Naive thymus-derived CD4-positive, alpha-beta T cell (primary cell): ENCODE measurements around the gene CGB1. TPM values are rescaled to one million over a fixed set of nuclear protein-coding genes. Genes with fewer than 3 reads are reported as not detected.
A peak's percentile ranks its signal among the peaks of the same experiment; 100 is the strongest.
"Not testable (repeated sequence)": the region's sequence is repeated elsewhere in the genome, so short reads cannot be mapped to it uniquely, and the experiment has no call there.

Source experiments
- ATAC-seq: fragments of 150-1000 bp; cut with Tn5 transposase; 2 replicates; pipeline ENCODE4 v1.10.0; 2021; ENCODE audit warnings: mild to moderate bottlenecking, moderate library complexity
- CTCF ChIA-PET: fragments of 350-600 bp; sonication (Branson Sonifier 250); formaldehyde crosslinking; loops from one replicate; lab custom pipeline; 2021; ENCODE audit warnings: antibody characterized with exemption; lab: Charles Lee
- POLR2A ChIA-PET: fragments of 350-600 bp; sonication (Branson Sonifier 250); formaldehyde crosslinking; loops from one replicate; lab custom pipeline; 2021; ENCODE audit warnings: antibody characterized with exemption, inconsistent platforms; lab: Charles Lee
- DNase-seq, 9 donors: peaks; one replicate each; pipeline versions ENCODE4 v3.0.0 to v3.0.0-alpha.2; 2020 to 2022; ENCODE audit warnings: mixed read lengths in 1 of 9
- H3K27ac ChIP-seq: one replicate; pipeline ENCODE4 v1.7.0; 2013; ENCODE audit warnings: mild to moderate bottlenecking, low read depth, low read length, moderate library complexity
- H3K27me3 ChIP-seq, 2 donors: one replicate each; pipeline ENCODE4 v1.7.0; 2013; ENCODE audit warnings: low read length in 2 of 2, mild to moderate bottlenecking in 2 of 2, moderate library complexity in 2 of 2; ENCODE audit not compliant: control insufficient read depth in 2 of 2, insufficient read depth in 2 of 2
- H3K36me3 ChIP-seq, 3 experiments: 1 replicate in 2 of 3; 2 replicates in 1 of 3; pipeline ENCODE4 v1.7.0; 2013; ENCODE audit warnings: low read length in 3 of 3, mild to moderate bottlenecking in 3 of 3, moderate library complexity in 1 of 3; ENCODE audit not compliant: insufficient read depth in 3 of 3, control insufficient read depth in 2 of 3
- H3K4me1 ChIP-seq, 2 donors: one replicate each; pipeline ENCODE4 v1.7.0; 2013; ENCODE audit warnings: low read length in 2 of 2, mild to moderate bottlenecking in 2 of 2, moderate library complexity in 1 of 2; ENCODE audit not compliant: control insufficient read depth in 2 of 2, insufficient read depth in 2 of 2
- H3K4me3 ChIP-seq: 2 replicates; pipeline ENCODE4 v1.7.0; 2013; ENCODE audit warnings: mild to moderate bottlenecking, low read length
- H3K9me3 ChIP-seq, 3 experiments: 1 replicate in 2 of 3; 2 replicates in 1 of 3; pipeline ENCODE4 v1.7.0; 2013; ENCODE audit warnings: low read length in 3 of 3; ENCODE audit not compliant: control insufficient read depth in 2 of 3
- H3K27ac Mint-ChIP-seq, 9 donors: one replicate each; pipeline ENCODE4 v1.8.0; 2020 to 2022; ENCODE audit warnings: mixed read lengths in 9 of 9, mild to moderate bottlenecking in 8 of 9, moderate library complexity in 5 of 9, inconsistent platforms in 2 of 9
- H3K27me3 Mint-ChIP-seq, 5 donors: one replicate each; pipeline ENCODE4 v1.8.0; 2021 to 2022; ENCODE audit warnings: mixed read lengths in 5 of 5, mild to moderate bottlenecking in 1 of 5
- H3K36me3 Mint-ChIP-seq, 5 donors: one replicate each; pipeline ENCODE4 v1.8.0; 2020 to 2022; ENCODE audit warnings: mixed read lengths in 5 of 5, mild to moderate bottlenecking in 3 of 5, inconsistent platforms in 1 of 5
- H3K4me1 Mint-ChIP-seq, 7 donors: one replicate each; pipeline ENCODE4 v1.8.0; 2020 to 2022; ENCODE audit warnings: mixed read lengths in 7 of 7, mild to moderate bottlenecking in 3 of 7, inconsistent platforms in 1 of 7
- H3K4me3 Mint-ChIP-seq, 10 donors: one replicate each; pipeline ENCODE4 v1.8.0; 2020 to 2022; ENCODE audit warnings: mild to moderate bottlenecking in 10 of 10, mixed read lengths in 10 of 10, moderate library complexity in 6 of 10, inconsistent platforms in 2 of 10
- H3K9me3 Mint-ChIP-seq, 11 donors: one replicate each; pipeline ENCODE4 v1.8.0; 2020 to 2022; ENCODE audit warnings: mixed read lengths in 11 of 11, mild to moderate bottlenecking in 4 of 11, inconsistent platforms in 1 of 11, moderate library complexity in 1 of 11
- intact Hi-C, 2 donors: fragments of 100-400 bp; cut with micrococcal nuclease; formaldehyde crosslinking; loops; one replicate each; pipeline ENCODE4 v1.15.1; 2023
- polyA plus RNA-seq, 2 donors: library from polyadenylated mRNA; unstranded; fragments of 300-500 nt; fragmentation: Illumina TruSeq; gene quantifications; one replicate each; pipeline ENCODE4 v1.2.3, GENCODE V29; 2021
- total RNA-seq, 6 experiments: library from RNA in 5 of 6; stranded (reverse) in 5 of 6; gene quantifications; 1 replicate in 5 of 6; 2 replicates in 1 of 6; pipeline ENCODE4 v1.2.3 and lab custom pipeline; 2021 to 2026

CGB1 gene
- total and polyA plus RNA-seq, 7 experiments from 2014 or later, result not detected

DNA sequence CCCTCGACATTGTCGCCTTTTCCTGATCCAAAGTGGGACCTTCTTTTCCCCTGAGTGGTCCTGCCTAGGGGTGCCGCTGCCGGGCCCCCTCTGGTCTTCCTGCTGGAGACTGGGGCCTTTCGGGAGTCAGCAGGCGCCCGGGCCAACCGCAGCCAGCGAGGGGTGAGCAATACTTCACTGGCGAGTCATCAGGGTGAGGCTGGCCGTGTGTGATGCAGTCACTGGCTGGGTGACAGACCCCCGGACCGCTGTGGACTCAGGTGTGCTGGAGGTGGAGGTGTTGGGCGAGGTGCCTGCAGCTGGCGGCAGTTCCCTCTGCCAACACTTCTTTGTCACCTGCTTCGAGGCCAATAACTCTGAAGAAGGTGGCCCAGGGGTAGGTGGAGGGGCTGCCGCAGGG, 5.5 kb upstream of the CGB1 start:
- ChIA-PET CTCF (no interaction called here), POLR2A (no interaction called here)
- no peaks in the 10 kb centered on the region for H3K9me3 Mint-ChIP-seq
- no peak for ATAC-seq
- no peak overlapping the region for H3K27ac Mint-ChIP-seq
- no peaks in the 10 kb centered on the region for H3K9me3 ChIP-seq
- H3K36me3 Mint-ChIP-seq, result no peaks in the 10 kb centered on the region
- no peaks in the 10 kb centered on the region for H3K4me1 ChIP-seq
- no peak overlapping the region for H3K27ac ChIP-seq
- H3K27me3 Mint-ChIP-seq, result no peaks in the 10 kb centered on the region
- H3K27me3 ChIP-seq, result no peaks in the 10 kb centered on the region
- no peak overlapping the region for H3K4me3 ChIP-seq
- no peaks in the 10 kb centered on the region for H3K36me3 ChIP-seq
- no peak for DNase-seq
- H3K4me3 Mint-ChIP-seq, result no peak overlapping the region
- no peaks in the 10 kb centered on the region for H3K4me1 Mint-ChIP-seq
- intact Hi-C loops, result no loop called here

DNA sequence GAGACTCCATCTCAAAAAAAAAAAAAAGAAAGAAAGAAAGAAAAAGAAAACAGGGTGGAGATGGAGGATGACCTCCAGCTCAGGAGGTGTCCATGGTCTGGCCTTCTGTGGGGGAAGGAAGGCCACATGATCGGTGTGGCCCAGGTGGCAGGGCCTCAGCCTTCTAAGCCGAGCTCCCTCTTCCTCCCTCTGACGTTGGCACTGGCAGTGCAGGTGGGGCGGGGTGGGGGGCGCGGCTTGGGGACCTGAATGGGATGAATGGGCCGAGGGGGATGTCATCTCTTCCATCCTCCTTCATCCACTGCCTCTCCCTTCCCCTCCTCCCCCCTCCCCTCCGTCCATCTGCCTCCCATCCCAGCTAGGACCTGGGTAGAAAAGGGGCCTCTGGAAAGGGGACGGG, 3.0 kb upstream of the CGB1 start:
- H3K9me3 ChIP-seq, H3K4me3 ChIP-seq, intact Hi-C loops, ATAC-seq, H3K27me3 ChIP-seq, H3K4me3 Mint-ChIP-seq, DNase-seq, H3K4me1 Mint-ChIP-seq, CTCF ChIA-PET, H3K9me3 Mint-ChIP-seq, H3K36me3 Mint-ChIP-seq, H3K27me3 Mint-ChIP-seq, H3K36me3 ChIP-seq, H3K27ac Mint-ChIP-seq, H3K4me1 ChIP-seq, H3K27ac ChIP-seq, POLR2A ChIA-PET: not testable (repeated sequence)

DNA sequence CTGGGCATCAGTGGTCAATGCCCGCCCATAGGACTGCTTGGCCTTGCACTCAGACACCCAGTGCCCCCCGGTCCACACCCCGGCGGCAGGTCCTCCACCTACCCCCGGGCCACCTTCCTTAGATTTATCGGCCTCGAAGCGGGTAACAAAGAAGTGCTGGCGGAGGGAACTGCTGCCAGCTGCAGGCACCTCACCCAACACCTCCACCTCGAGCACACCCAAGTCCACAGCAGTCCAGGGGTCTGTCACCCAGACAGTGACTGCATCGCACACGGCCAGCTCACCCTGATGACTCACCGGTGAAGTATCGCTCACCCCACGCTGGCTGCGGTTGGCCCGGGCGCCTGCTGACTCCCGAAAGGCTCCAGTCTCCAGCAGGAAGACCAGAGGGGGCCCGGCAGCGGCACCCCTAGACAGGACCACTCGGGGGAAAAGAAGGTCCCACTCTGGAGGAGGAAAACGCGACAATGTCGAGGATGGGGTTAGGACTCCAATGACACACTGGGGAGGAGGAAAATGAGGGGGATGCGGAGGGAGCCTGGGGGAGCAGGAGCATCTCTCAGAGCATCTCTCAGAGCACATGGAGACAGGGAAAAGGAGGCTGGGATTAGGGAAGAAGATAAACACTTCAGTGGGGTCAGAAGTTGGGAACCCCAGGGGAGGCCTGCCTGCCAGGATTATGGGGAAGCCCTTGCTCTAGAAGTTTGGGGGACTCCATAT, 2.0 kb upstream of the CGB1 start:
- H3K27ac ChIP-seq, H3K4me3 ChIP-seq, H3K36me3 ChIP-seq, H3K27me3 ChIP-seq, H3K4me3 Mint-ChIP-seq, H3K27ac Mint-ChIP-seq, H3K4me1 Mint-ChIP-seq, H3K27me3 Mint-ChIP-seq, H3K9me3 ChIP-seq, CTCF ChIA-PET, intact Hi-C loops, H3K36me3 Mint-ChIP-seq, H3K4me1 ChIP-seq, ATAC-seq, DNase-seq, H3K9me3 Mint-ChIP-seq, POLR2A ChIA-PET: not testable (repeated sequence)

DNA sequence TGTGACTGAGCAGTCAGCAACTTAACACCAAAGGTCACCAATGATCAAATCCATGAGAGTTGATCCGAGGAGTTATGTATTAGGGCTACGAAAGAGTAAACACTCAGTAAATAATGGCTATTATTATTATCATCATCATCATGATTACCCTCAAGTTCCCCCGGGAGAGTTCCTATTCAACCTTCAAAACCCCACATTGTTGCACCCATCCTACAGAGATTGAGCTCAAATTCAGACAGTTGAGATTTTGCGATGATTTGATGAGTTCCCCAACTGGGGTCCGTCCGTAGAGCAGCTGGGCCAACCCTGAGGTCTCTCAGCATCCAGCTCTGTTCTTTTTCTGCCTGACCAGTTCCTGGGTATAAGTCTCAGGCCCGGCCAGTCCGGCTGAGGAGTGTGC, 1.4 kb upstream of the CGB1 start:
- H3K9me3 Mint-ChIP-seq, H3K27me3 ChIP-seq, H3K36me3 Mint-ChIP-seq, intact Hi-C loops, H3K27ac ChIP-seq, H3K27me3 Mint-ChIP-seq, CTCF ChIA-PET, DNase-seq, POLR2A ChIA-PET, H3K4me1 ChIP-seq, H3K9me3 ChIP-seq, H3K36me3 ChIP-seq, H3K27ac Mint-ChIP-seq, H3K4me3 ChIP-seq, H3K4me3 Mint-ChIP-seq, ATAC-seq, H3K4me1 Mint-ChIP-seq: not testable (repeated sequence)

DNA sequence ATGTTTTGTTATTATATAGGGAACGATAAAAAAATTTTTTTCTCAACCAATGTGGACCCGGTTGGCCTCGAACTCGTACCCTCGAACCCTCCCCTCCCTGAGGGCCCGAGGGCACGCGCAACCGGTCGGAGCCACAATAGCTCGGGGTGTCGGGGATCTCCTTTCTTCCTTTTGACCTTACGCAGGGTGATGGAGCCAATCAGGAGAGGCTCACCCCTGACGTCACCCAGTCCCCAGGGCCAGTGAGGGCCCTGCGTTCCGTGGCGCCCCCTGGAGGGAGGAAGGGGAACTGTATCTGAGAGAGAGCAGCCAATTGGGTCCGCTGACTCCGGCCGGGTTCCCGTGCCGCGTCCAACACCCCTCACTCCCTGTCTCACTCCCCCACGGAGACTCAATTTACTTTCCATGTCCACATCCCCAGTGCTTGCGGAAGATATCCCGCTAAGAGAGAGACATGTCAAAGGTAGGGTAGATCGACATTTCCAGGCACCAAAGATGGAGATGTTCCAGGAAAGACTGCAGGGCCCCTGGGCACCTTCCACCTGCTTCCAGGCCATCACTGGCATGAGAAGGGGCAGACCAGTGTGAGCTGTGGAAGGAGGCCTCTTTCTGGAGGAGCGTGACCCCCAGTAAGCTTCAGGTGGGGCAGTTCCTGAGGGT, 4.9 kb downstream of the CGB1 start, which contains the start of gene CGB2:
Gene CGB2 (plus strand): TSS at position 249 of the 660 bp plus-strand sequence. CDS start 206 bp downstream, at position 455.
- ATAC-seq (peak; percentile 54), DNase-seq (peak in 7 of 9 donors; percentile 28 to 70 (median 40))
- H3K4me1 ChIP-seq, H3K36me3 Mint-ChIP-seq, H3K9me3 ChIP-seq, intact Hi-C loops, H3K27ac ChIP-seq, H3K4me3 ChIP-seq, H3K27me3 Mint-ChIP-seq, H3K27me3 ChIP-seq, H3K4me3 Mint-ChIP-seq, H3K4me1 Mint-ChIP-seq, H3K36me3 ChIP-seq, CTCF ChIA-PET, POLR2A ChIA-PET, H3K9me3 Mint-ChIP-seq: not testable (repeated sequence)
- peak within 1 kb of the TSS in 1 of 9 donors; percentile 74 for H3K27ac Mint-ChIP-seq

DNA sequence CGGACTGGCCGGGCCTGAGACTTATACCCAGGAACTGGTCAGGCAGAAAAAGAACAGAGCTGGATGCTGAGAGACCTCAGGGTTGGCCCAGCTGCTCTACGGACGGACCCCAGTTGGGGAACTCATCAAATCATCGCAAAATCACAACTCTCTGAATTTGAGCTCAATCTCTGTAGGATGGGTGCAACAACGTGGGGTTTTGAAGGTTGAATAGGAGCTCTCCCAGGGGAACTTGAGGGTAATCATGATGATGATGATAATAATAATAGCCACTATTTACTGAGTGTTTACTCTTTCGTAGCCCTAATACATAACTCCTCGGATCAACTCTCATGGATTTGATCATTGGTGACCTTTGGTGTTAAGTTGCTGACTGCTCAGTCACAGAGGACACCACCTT, 6.4 kb downstream of the CGB1 start:
- H3K4me1 Mint-ChIP-seq, H3K27me3 Mint-ChIP-seq, POLR2A ChIA-PET, H3K27ac Mint-ChIP-seq, H3K27me3 ChIP-seq, H3K36me3 ChIP-seq, H3K4me1 ChIP-seq, DNase-seq, H3K4me3 ChIP-seq, H3K9me3 ChIP-seq, H3K4me3 Mint-ChIP-seq, H3K36me3 Mint-ChIP-seq, ATAC-seq, intact Hi-C loops, H3K27ac ChIP-seq, H3K9me3 Mint-ChIP-seq: not testable (repeated sequence)
- CTCF ChIA-PET, result interaction anchor here (0.6 kb wide), 1 partner anchor 743 kb away, joined by 8 read pairs; no protein-coding TSS in a partner anchor

DNA sequence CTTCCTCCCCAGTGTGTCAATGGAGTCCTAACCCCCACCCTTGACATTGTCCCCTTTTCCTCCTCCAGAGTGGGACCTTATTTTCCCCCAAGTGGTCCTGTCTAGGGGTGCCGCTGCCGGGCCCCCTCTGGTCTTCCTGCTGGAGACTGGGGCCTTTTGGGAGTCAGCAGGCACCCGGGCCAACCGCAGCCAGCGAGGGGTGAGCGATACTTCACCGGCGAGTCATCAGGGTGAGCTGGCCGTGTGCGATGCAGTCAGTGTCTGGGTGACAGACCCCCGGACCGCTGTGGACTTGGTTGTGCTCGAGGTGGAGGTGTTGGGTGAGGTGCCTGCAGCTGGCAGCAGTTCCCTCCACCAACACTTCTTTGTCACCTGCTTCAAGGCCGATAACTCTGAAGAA, 6.9 kb downstream of the CGB1 start:
- H3K4me3 ChIP-seq, H3K36me3 Mint-ChIP-seq, H3K27me3 Mint-ChIP-seq, H3K4me3 Mint-ChIP-seq, DNase-seq, H3K27me3 ChIP-seq, H3K27ac Mint-ChIP-seq, H3K9me3 ChIP-seq, H3K4me1 Mint-ChIP-seq, H3K27ac ChIP-seq, H3K9me3 Mint-ChIP-seq, H3K36me3 ChIP-seq, H3K4me1 ChIP-seq, POLR2A ChIA-PET, ATAC-seq, intact Hi-C loops: not testable (repeated sequence)
- CTCF ChIA-PET, result interaction anchor here (0.6 kb wide), 1 partner anchor 742 kb away, joined by 8 read pairs; no protein-coding TSS in a partner anchor
